Uterine smooth muscle cell (primary cell): Measurements from ENCODE around the gene VWCE. TPM values are rescaled to one million over a fixed set of nuclear protein-coding genes. Genes with fewer than 3 reads are reported as not detected.

Source experiments
- total RNA-seq: library from RNA; depleted of rRNA; stranded (reverse); fragments of >200 nt; gene quantifications from 2 replicates; pipeline ENCODE4 v1.2.3, GENCODE V29; 2014

Gene VWCE
- 0.11 and 0.62 TPM in 2 replicates for total RNA-seq

GRCh38 chr11:61294717-61295595, at the start of gene VWCE:
VWCE (minus strand) TSS chr11:61295316; CDS start chr11:61295037, 279 bp downstream.

GRCh38 chr11:61332797-61333549, 37.9 kb upstream of the VWCE start, which contains the start of the genes DDB1 and TKFC:
DDB1 (minus strand) TSS chr11:61333105; CDS start chr11:61332968, 137 bp downstream.
TKFC (plus strand) TSS chr11:61333228; CDS start chr11:61334729, 1,501 bp downstream.

GRCh38 chr11:61240875-61241274, 54.2 kb downstream of the VWCE start, which contains the start of gene PGA5:
PGA5 (plus strand) TSS chr11:61241175; CDS start chr11:61241227, 52 bp downstream.

GRCh38 chr11:61222047-61222446, 73.1 kb downstream of the VWCE start, which contains the start of gene PGA4:
PGA4 (plus strand) TSS chr11:61222347; CDS start chr11:61222401, 54 bp downstream.

Other genes starting within 250 kb of the VWCE start
- not detected in 2 replicates for gene CD5, start 192.8 kb downstream of the VWCE start, total RNA-seq
- gene VPS37C, start 133.9 kb downstream of the VWCE start, total RNA-seq, result 9.6 and 11.5 TPM in 2 replicates
- gene PGA3, start 91.8 kb downstream of the VWCE start, total RNA-seq, result not detected in 2 replicates
- gene PGA4, start 73.0 kb downstream of the VWCE start, total RNA-seq, result not detected in 2 replicates
- gene PGA5, start 54.1 kb downstream of the VWCE start, total RNA-seq, result not detected in 2 replicates
- 353 and 373 TPM in 2 replicates for gene DDB1, start 37.8 kb upstream of the VWCE start, total RNA-seq
- 18.8 and 26.5 TPM in 2 replicates for gene TKFC, start 37.9 kb upstream of the VWCE start, total RNA-seq
- gene CYB561A3, start 66.6 kb upstream of the VWCE start, total RNA-seq, result 33.6 and 43.5 TPM in 2 replicates
- 15.4 and 19.0 TPM in 2 replicates for gene TMEM138, start 67.1 kb upstream of the VWCE start, total RNA-seq
- 8.3 and 8.5 TPM in 2 replicates for gene TMEM216, start 97.3 kb upstream of the VWCE start, total RNA-seq
- 15.4 and 16.6 TPM in 2 replicates for gene CPSF7, start 134.7 kb upstream of the VWCE start, total RNA-seq
- gene SDHAF2, start 134.8 kb upstream of the VWCE start, total RNA-seq, result 33.8 and 35.1 TPM in 2 replicates
- 0.22 TPM in 1 of 2 replicates, not detected in the other for gene LRRC10B, start 213.4 kb upstream of the VWCE start, total RNA-seq